H9 (cell line): ENCODE results near the gene ARSI. TPM values are rescaled to one million over a fixed set of nuclear protein-coding genes. Genes with fewer than 3 reads are reported as not detected.

Source experiments
- DNase-seq: peaks from one replicate; pipeline ENCODE4 v3.0.0-alpha.2; 2017
- H2AFZ ChIP-seq: one replicate; pipeline ENCODE4 v1.6.1; 2013; ENCODE audit warnings: mild to moderate bottlenecking, low read length, control low read depth, moderate library complexity
- H2AK5ac ChIP-seq: 2 replicates; pipeline ENCODE4 v1.6.1; 2013; ENCODE audit warnings: low read length, control low read depth, mixed read lengths; ENCODE audit not compliant: insufficient read length
- H2BK120ac ChIP-seq: one replicate; pipeline ENCODE4 v1.6.1; 2013; ENCODE audit warnings: low read depth, mild to moderate bottlenecking, low read length, control low read depth, inconsistent platforms; ENCODE audit not compliant: poor library complexity, severe bottlenecking
- H2BK12ac ChIP-seq: 2 replicates; pipeline ENCODE4 v1.6.1; 2013; ENCODE audit warnings: low read length, control low read depth, mixed read lengths, low read depth; ENCODE audit not compliant: insufficient read length
- H2BK15ac ChIP-seq: 2 replicates; pipeline ENCODE4 v1.6.1; 2013; ENCODE audit warnings: low read depth, low read length, control low read depth
- H2BK20ac ChIP-seq: one replicate; pipeline ENCODE4 v1.6.1; 2013; ENCODE audit warnings: low read depth, mild to moderate bottlenecking, low read length, control low read depth, inconsistent platforms; ENCODE audit not compliant: poor library complexity, severe bottlenecking
- H2BK5ac ChIP-seq: 2 replicates; pipeline ENCODE4 v1.6.1; 2013; ENCODE audit warnings: low read length, control low read depth, mixed read lengths; ENCODE audit not compliant: insufficient read length
- H3K14ac ChIP-seq: 2 replicates; pipeline ENCODE4 v1.6.1; 2013; ENCODE audit warnings: low read length, control low read depth; ENCODE audit not compliant: insufficient read depth
- H3K18ac ChIP-seq: 2 replicates; pipeline ENCODE4 v1.6.1; 2013; ENCODE audit warnings: low read depth, mild to moderate bottlenecking, mixed read lengths, low read length, control low read depth; ENCODE audit not compliant: insufficient read length
- H3K23ac ChIP-seq: 2 replicates; pipeline ENCODE4 v1.6.1; 2013; ENCODE audit warnings: low read length, control low read depth, mixed read lengths, low read depth; ENCODE audit not compliant: insufficient read length
- H3K23me2 ChIP-seq: 2 replicates; pipeline ENCODE4 v1.6.1; 2013; ENCODE audit warnings: low read depth, mild to moderate bottlenecking, mixed read lengths, low read length, control low read depth; ENCODE audit not compliant: insufficient read length, poor library complexity, severe bottlenecking
- H3K27ac ChIP-seq: 2 replicates; pipeline ENCODE4 v1.5.1; 2013; ENCODE audit warnings: low read length, control low read depth, mixed read lengths, low read depth; ENCODE audit not compliant: insufficient read length
- H3K27me3 ChIP-seq: 2 replicates; pipeline ENCODE4 v1.6.1; 2013; ENCODE audit warnings: low read length, control low read depth, inconsistent platforms; ENCODE audit not compliant: insufficient read depth
- H3K4ac ChIP-seq: 2 replicates; pipeline ENCODE4 v1.6.1; 2013; ENCODE audit warnings: low read depth, mild to moderate bottlenecking, control low read depth, inconsistent platforms, low read length, moderate library complexity
- H3K4me1 ChIP-seq: 2 replicates; pipeline ENCODE4 v1.6.1; 2013; ENCODE audit warnings: low read length, control low read depth, inconsistent platforms; ENCODE audit not compliant: insufficient read depth
- H3K4me2 ChIP-seq: 2 replicates; pipeline ENCODE4 v1.6.1; 2013; ENCODE audit warnings: low read length, control low read depth, mixed read lengths; ENCODE audit not compliant: insufficient read length, insufficient read depth
- H3K56ac ChIP-seq: 2 replicates; pipeline ENCODE4 v1.6.1; 2013; ENCODE audit warnings: low read depth, mild to moderate bottlenecking, mixed read lengths, low read length, control low read depth; ENCODE audit not compliant: insufficient read length
- H3K79me1 ChIP-seq: 2 replicates; pipeline ENCODE4 v1.6.1; 2013; ENCODE audit warnings: low read depth, mild to moderate bottlenecking, moderate library complexity, low read length, control low read depth, inconsistent platforms; ENCODE audit not compliant: insufficient read depth, poor library complexity, severe bottlenecking
- H3K79me2 ChIP-seq: 2 replicates; pipeline ENCODE4 v1.6.1; 2013; ENCODE audit warnings: low read length, control low read depth, inconsistent platforms; ENCODE audit not compliant: insufficient read depth
- H3K9ac ChIP-seq: 2 replicates; pipeline ENCODE4 v1.6.1; 2013; ENCODE audit warnings: low read length, control low read depth, mixed read lengths; ENCODE audit not compliant: insufficient read length; ENCODE audit errors: extremely low read depth
- H3K9me3 ChIP-seq: one replicate; pipeline ENCODE4 v1.6.1; 2013; ENCODE audit warnings: low read depth, low read length, inconsistent platforms; ENCODE audit not compliant: control insufficient read depth
- H3T11ph ChIP-seq: one replicate; pipeline ENCODE4 v1.6.1; 2013; ENCODE audit warnings: mild to moderate bottlenecking, low read length, control low read depth, inconsistent platforms
- H4K20me1 ChIP-seq: one replicate; pipeline ENCODE4 v1.6.1; 2013; ENCODE audit not compliant: control insufficient read depth, insufficient read length, insufficient read depth
- H4K5ac ChIP-seq: 2 replicates; pipeline ENCODE4 v1.6.1; 2013; ENCODE audit warnings: low read depth, mild to moderate bottlenecking, mixed read lengths, low read length, control low read depth; ENCODE audit not compliant: insufficient read length
- H4K8ac ChIP-seq: replicated peaks from 2 replicates; pipeline ENCODE4 v1.6.1; 2013; ENCODE audit warnings: low read length, control low read depth, mixed read lengths, low read depth; ENCODE audit not compliant: insufficient read length
- H4K91ac ChIP-seq: 2 replicates; pipeline ENCODE4 v1.6.1; 2013; ENCODE audit warnings: low read depth, mild to moderate bottlenecking, moderate library complexity, mixed read lengths, low read length, control low read depth; ENCODE audit not compliant: insufficient read length
- H3K27ac Mint-ChIP-seq, 3 experiments: 2 replicates in 2 of 3; 3 replicates in 1 of 3; pipeline ENCODE4 v1.8.0; 2020 to 2021; ENCODE audit warnings: mixed read lengths in 3 of 3, mild to moderate bottlenecking in 1 of 3, moderate library complexity in 1 of 3
- H3K27me3 Mint-ChIP-seq: 2 replicates; pipeline ENCODE4 v1.8.0; 2021; ENCODE audit warnings: low read depth, mild to moderate bottlenecking, moderate library complexity, mixed read lengths
- H3K36me3 Mint-ChIP-seq, 3 experiments: 2 replicates in 2 of 3; 3 replicates in 1 of 3; pipeline ENCODE4 v1.8.0; 2020 to 2021; ENCODE audit warnings: low read depth in 3 of 3, mixed read lengths in 3 of 3; ENCODE audit not compliant: insufficient read depth in 1 of 3
- H3K4me1 Mint-ChIP-seq, 2 experiments: 2 replicates each; pipeline ENCODE4 v1.8.0; 2020; ENCODE audit warnings: mixed read lengths in 2 of 2
- H3K4me3 Mint-ChIP-seq, 2 experiments: 2 replicates in 1 of 2; 3 replicates in 1 of 2; pipeline ENCODE4 v1.8.0; 2020 to 2021; ENCODE audit warnings: mild to moderate bottlenecking in 2 of 2, mixed read lengths in 2 of 2, moderate library complexity in 1 of 2
- H3K9me3 Mint-ChIP-seq, 2 experiments: 2 replicates in 1 of 2; 3 replicates in 1 of 2; pipeline ENCODE4 v1.8.0; 2020; ENCODE audit warnings: mild to moderate bottlenecking in 2 of 2, mixed read lengths in 2 of 2, moderate library complexity in 1 of 2
- WGBS: extraction: QIAGEN DNeasy Blood & Tissue Kit; methylation state at CpG from one replicate; pipeline ENCODE4 v1.1.7; 2013; ENCODE audit warnings: missing lambda C conversion rate, low lambda C conversion rate, mixed read lengths; ENCODE audit not compliant: insufficient read length; ENCODE audit errors: extremely low coverage; 5-methylcytosine and 5-hydroxymethylcytosine counted together
- total RNA-seq: library from RNA; stranded (reverse); gene quantifications from 2 replicates; pipeline ENCODE4 v1.2.1, GENCODE V29; 2021
- TF ChIP-seq, protein P1 (sequence below): fragments of 200-600 bp; sonication (generic); conservative IDR thresholded peaks from 3 replicates; pipeline ENCODE4 v1.8.0; 2021; ENCODE audit warnings: antibody characterized with exemption, mild to moderate bottlenecking

The ARSI gene
- total RNA-seq, 1 experiment from 2014 or later: 1.7 TPM

DNA sequence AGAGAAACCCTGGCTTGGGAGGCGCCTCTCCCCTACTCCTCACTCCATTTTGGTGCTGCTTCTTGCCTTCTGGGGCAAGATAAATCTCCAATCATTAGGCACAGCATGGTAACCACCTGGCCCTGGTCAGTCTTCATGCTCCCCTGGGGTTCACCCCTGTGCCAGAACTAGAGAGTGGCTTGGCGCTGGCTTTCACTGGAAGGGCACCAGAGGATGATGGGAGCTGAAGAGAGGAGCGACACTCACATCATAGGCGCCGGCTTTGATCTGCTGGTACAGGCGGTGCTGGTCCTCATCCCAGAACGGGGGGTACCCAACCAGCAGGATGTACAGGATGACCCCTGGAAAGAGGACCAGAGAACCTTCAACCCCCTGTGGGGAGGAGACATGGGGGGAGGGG lies 51.2 kb downstream of the ARSI start:
- Histone ChIP-seq H2AK5ac (no peak overlapping the region), H3K4me1 (no peaks in the 10 kb centered on the region; the same call in 1 of the 2 replicates), H3K23me2 (no peaks in the 10 kb centered on the region), H3K23ac (no peak overlapping the region), H4K5ac (no peak overlapping the region), H2BK12ac (no peak overlapping the region), H3K14ac (no peak overlapping the region), H2BK120ac (no peak overlapping the region), H3K27me3 (no peaks in the 10 kb centered on the region), H4K91ac (no peak overlapping the region), H2AFZ (no peak overlapping the region), H4K8ac (no peak overlapping the region), H3T11ph (no peak overlapping the region), H3K56ac (no peak overlapping the region), H3K79me2 (no peaks in the 10 kb centered on the region), H2BK20ac (no peak overlapping the region), H3K4ac (no peak overlapping the region), H3K79me1 (no peaks in the 10 kb centered on the region), H2BK5ac (no peak overlapping the region), H3K18ac (no peak overlapping the region), H3K9me3 (no peaks in the 10 kb centered on the region), H2BK15ac (no peak overlapping the region), H3K9ac (no peak overlapping the region), H4K20me1 (no peaks in the 10 kb centered on the region), H3K27ac (no peak overlapping the region), H3K4me2 (no peak overlapping the region)
- TF ChIP-seq, protein P1, sequence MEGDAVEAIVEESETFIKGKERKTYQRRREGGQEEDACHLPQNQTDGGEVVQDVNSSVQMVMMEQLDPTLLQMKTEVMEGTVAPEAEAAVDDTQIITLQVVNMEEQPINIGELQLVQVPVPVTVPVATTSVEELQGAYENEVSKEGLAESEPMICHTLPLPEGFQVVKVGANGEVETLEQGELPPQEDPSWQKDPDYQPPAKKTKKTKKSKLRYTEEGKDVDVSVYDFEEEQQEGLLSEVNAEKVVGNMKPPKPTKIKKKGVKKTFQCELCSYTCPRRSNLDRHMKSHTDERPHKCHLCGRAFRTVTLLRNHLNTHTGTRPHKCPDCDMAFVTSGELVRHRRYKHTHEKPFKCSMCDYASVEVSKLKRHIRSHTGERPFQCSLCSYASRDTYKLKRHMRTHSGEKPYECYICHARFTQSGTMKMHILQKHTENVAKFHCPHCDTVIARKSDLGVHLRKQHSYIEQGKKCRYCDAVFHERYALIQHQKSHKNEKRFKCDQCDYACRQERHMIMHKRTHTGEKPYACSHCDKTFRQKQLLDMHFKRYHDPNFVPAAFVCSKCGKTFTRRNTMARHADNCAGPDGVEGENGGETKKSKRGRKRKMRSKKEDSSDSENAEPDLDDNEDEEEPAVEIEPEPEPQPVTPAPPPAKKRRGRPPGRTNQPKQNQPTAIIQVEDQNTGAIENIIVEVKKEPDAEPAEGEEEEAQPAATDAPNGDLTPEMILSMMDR: no peak
- no peaks in the 10 kb centered on the region for H3K9me3 Mint-ChIP-seq
- no peak overlapping the region; a peak in 1 of 7 replicates for H3K27ac Mint-ChIP-seq
- no CpG with 5 or more reads among the region's 7 CpGs for WGBS
- H3K27me3 Mint-ChIP-seq: peaks cover 2% of the 10 kb centered on the region; the same call in 1 of the 2 replicates
- H3K4me3 Mint-ChIP-seq: no peak overlapping the region
- peaks cover 5 to 10% of the 10 kb centered on the region in 2 experiments for H3K4me1 Mint-ChIP-seq
- DNase-seq: no peak
- H3K36me3 Mint-ChIP-seq: no peaks in the 10 kb centered on the region; a peak in 1 of 7 replicates
